ENCODE data around the gene LSR. TPM values are rescaled to one million over a fixed set of nuclear protein-coding genes. Genes with fewer than 3 reads are reported as not detected.

LSR gene
- total RNA-seq, 1 experiment from 2014 or later: 64.7 TPM

DNA sequence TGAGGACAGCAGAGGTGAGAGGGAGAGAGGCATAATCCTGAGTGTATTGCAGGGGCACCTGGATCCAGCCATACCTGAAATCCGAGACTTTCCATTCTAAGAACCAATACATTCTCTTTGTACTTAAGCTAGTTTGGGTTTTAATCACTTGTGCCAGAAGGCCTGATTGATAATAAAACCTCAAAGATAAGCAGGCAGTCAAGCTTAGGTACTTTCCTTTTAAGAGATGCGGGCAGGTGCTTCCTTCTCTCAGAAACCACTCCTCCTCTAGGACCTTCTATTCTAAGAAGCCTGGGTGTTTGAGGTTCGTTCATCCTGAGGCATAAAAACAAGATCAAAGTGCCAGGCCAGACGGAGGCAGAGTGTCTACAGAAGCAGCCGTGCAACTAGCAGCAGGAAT is 42.4 kb upstream of the LSR start:
- in situ Hi-C loops (cut with HindIII; ENCODE audit: low pct_unique_long_range_greater_than_20kb, low sequenced_read_pairs): no loop called here
- Histone ChIP-seq H3K4me3 (ENCODE audit: low read depth in 2 of 2, low read length in 2 of 2) (no peak overlapping the region), H3K36me3 (ENCODE audit: control insufficient read depth, insufficient read depth, low read length) (no peaks in the 10 kb centered on the region), H3K27ac (ENCODE audit: low read length) (no peak overlapping the region), H3K9me3 (ENCODE audit: control insufficient read depth, insufficient read depth, low read depth, low read length) (no peaks in the 10 kb centered on the region), H3K4me1 (ENCODE audit: control insufficient read depth, insufficient read depth, low read length) (no peaks in the 10 kb centered on the region), H3K27me3 (ENCODE audit: control insufficient read depth, insufficient read depth, low read length) (no peaks in the 10 kb centered on the region)
- DNase-seq (ENCODE audit: low read depth, low spot score) (no peak), ATAC-seq (no peak)
- ChIA-PET POLR2A (no interaction called here), CTCF (no interaction called here)
- no TSS peak for BruUV-seq (replicated peaks)
- TF ChIP-seq SIN3A (IDR thresholded peaks at IDR 0.05; ENCODE audit: borderline replicate concordance, insufficient read depth, low read depth, low read length) (no peak), REST (IDR thresholded peaks at IDR 0.05; ENCODE audit: insufficient read depth in 1 of 2, low read depth in 2 of 2, low read length in 1 of 2) (no peak), CTCF (IDR thresholded peaks at IDR 0.05) (no peak), TCF7L2 (IDR thresholded peaks at IDR 0.05; ENCODE audit: low read depth, low read length) (no peak)
- intact Hi-C loops (cut with micrococcal nuclease; ENCODE audit: unreplicated experiment): no loop called here

GRCh38 chr19:35206855-35207254 is 41.9 kb upstream of the LSR start:
- Histone ChIP-seq H3K9me3 (ENCODE audit: control insufficient read depth, insufficient read depth, low read depth, low read length) (no peaks in the 10 kb centered on the region), H3K36me3 (ENCODE audit: control insufficient read depth, insufficient read depth, low read length) (no peaks in the 10 kb centered on the region), H3K27me3 (ENCODE audit: control insufficient read depth, insufficient read depth, low read length) (no peaks in the 10 kb centered on the region), H3K27ac (ENCODE audit: low read length) (no peak overlapping the region), H3K4me3 (ENCODE audit: low read depth in 2 of 2, low read length in 2 of 2) (no peak overlapping the region), H3K4me1 (ENCODE audit: control insufficient read depth, insufficient read depth, low read length) (no peaks in the 10 kb centered on the region)
- ChIA-PET CTCF (no interaction called here), POLR2A (no interaction called here)
- no TSS peak for BruUV-seq (replicated peaks)
- no peak for ATAC-seq
- no peak for DNase-seq (ENCODE audit: low read depth, low spot score)
- TF ChIP-seq TCF7L2 (IDR thresholded peaks at IDR 0.05; ENCODE audit: low read depth, low read length) (no peak), SIN3A (IDR thresholded peaks at IDR 0.05; ENCODE audit: borderline replicate concordance, insufficient read depth, low read depth, low read length) (no peak), CTCF (IDR thresholded peaks at IDR 0.05) (no peak)
- intact Hi-C loops (cut with micrococcal nuclease; ENCODE audit: unreplicated experiment): no loop called here
- in situ Hi-C loops (cut with HindIII; ENCODE audit: low pct_unique_long_range_greater_than_20kb, low sequenced_read_pairs): no loop called here

DNA sequence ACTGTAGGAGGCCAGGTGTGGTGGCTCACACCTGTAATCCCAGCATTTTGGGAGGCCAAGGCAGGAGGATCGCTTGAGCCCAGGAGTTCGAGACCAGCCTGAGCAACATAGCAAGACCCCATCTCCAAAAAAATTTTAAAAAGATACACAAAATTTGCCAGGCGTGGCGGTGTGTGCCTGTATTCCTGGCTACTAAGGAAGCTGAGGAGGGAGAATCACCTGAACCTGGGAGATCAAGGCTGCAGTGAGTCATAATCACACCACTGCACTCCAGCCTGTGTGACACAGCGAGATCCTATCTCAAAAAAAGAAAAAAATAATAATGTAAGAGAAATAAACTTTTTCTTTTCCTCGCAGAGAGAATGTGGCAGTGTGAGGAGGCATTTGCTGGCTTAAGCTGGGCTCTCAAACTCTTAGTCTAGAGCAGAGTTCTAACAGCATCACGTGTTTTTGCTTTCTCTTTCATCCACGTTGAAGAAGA is 41.4 kb upstream of the LSR start:
- Histone ChIP-seq H3K27ac (ENCODE audit: low read length) (no peak overlapping the region), H3K4me1 (ENCODE audit: control insufficient read depth, insufficient read depth, low read length) (no peaks in the 10 kb centered on the region), H3K36me3 (ENCODE audit: control insufficient read depth, insufficient read depth, low read length) (no peaks in the 10 kb centered on the region), H3K4me3 (ENCODE audit: low read depth in 2 of 2, low read length in 2 of 2) (no peak overlapping the region), H3K9me3 (ENCODE audit: control insufficient read depth, insufficient read depth, low read depth, low read length) (no peaks in the 10 kb centered on the region), H3K27me3 (ENCODE audit: control insufficient read depth, insufficient read depth, low read length) (no peaks in the 10 kb centered on the region)
- no peak for DNase-seq (ENCODE audit: low read depth, low spot score)
- ChIA-PET CTCF (no interaction called here), POLR2A (no interaction called here)
- no peak for TF ChIP-seq CTCF (IDR thresholded peaks at IDR 0.05)
- TF ChIP-seq REST (IDR thresholded peaks at IDR 0.05; ENCODE audit: insufficient read depth in 1 of 2, low read depth in 2 of 2, low read length in 1 of 2): no peak
- TF ChIP-seq POLR2AphosphoS5 (IDR thresholded peaks at IDR 0.05; ENCODE audit: low read depth, low read length): no peak
- no peak for TF ChIP-seq SIN3A (IDR thresholded peaks at IDR 0.05; ENCODE audit: borderline replicate concordance, insufficient read depth, low read depth, low read length)
- TF ChIP-seq TCF7L2 (IDR thresholded peaks at IDR 0.05; ENCODE audit: low read depth, low read length): no peak
- no peak for ATAC-seq
- in situ Hi-C loops (cut with HindIII; ENCODE audit: low pct_unique_long_range_greater_than_20kb, low sequenced_read_pairs): no loop called here
- intact Hi-C loops (cut with micrococcal nuclease; ENCODE audit: unreplicated experiment): no loop called here
- BruUV-seq (replicated peaks): no TSS peak

All from Panc1 (cell line).